WTC11 (cell line): Measurements from ENCODE around the gene PIK3C2G. TPM values are rescaled to one million over a fixed set of nuclear protein-coding genes. Genes with fewer than 3 reads are reported as not detected.

Source experiments
- ATAC-seq: fragments of 200-7000 bp; cut with Tn5 transposase; 2 replicates; pipeline ENCODE4 v1.10.0; 2021; ENCODE audit warnings: mild to moderate bottlenecking, moderate library complexity
- CTCF ChIA-PET: fragments of 300-600 bp; sonication (Branson Sonifier 250); formaldehyde crosslinking; loops from one replicate; lab custom pipeline; 2021; ENCODE audit warnings: antibody characterized with exemption; lab: Charles Lee
- POLR2A ChIA-PET: fragments of 350-600 bp; sonication (Branson Sonifier 250); formaldehyde crosslinking; loops from one replicate; lab custom pipeline; 2021; ENCODE audit warnings: antibody characterized with exemption; lab: Charles Lee
- DNase-seq: peaks from one replicate; pipeline ENCODE4 v3.0.0; 2021; ENCODE audit warnings: low spot score
- H3K27ac Mint-ChIP-seq: 2 replicates; pipeline ENCODE4 v1.8.0; 2021; ENCODE audit warnings: mixed read lengths
- H3K27me3 Mint-ChIP-seq: 2 replicates; pipeline ENCODE4 v1.8.0; 2021; ENCODE audit warnings: low read depth, mild to moderate bottlenecking, moderate library complexity, mixed read lengths
- H3K36me3 Mint-ChIP-seq: 2 replicates; pipeline ENCODE4 v1.8.0; 2021; ENCODE audit warnings: mixed read lengths
- H3K4me1 Mint-ChIP-seq: 2 replicates; pipeline ENCODE4 v1.8.0; 2022; ENCODE audit warnings: mixed read lengths
- H3K4me3 Mint-ChIP-seq: 2 replicates; pipeline ENCODE4 v1.8.0; 2021; ENCODE audit warnings: mild to moderate bottlenecking, moderate library complexity, mixed read lengths
- H3K9me3 Mint-ChIP-seq: 2 replicates; pipeline ENCODE4 v1.8.0; 2021; ENCODE audit warnings: mixed read lengths
- AR ChIP-seq: fragments of 250-450 bp; sonication (Bioruptor Pico); IDR thresholded peaks from 2 replicates; pipeline ENCODE4 v1.9.0; 2021; ENCODE audit warnings: mild to moderate bottlenecking
- ATF3 ChIP-seq: sonication (generic); formaldehyde crosslinking; conservative IDR thresholded peaks from 2 replicates; pipeline ENCODE4 v1.8.1; 2022; ENCODE audit warnings: mild to moderate bottlenecking, missing genetic modification reagents
- CDX4 ChIP-seq: fragments of 250-450 bp; sonication (Bioruptor Pico); IDR thresholded peaks from 2 replicates; pipeline ENCODE4 v1.9.0; 2021; ENCODE audit warnings: moderate library complexity, mild to moderate bottlenecking, inconsistent platforms, borderline replicate concordance
- CREM ChIP-seq: sonication (generic); formaldehyde crosslinking; IDR thresholded peaks from 2 replicates; pipeline ENCODE4 v1.8.1; 2022; ENCODE audit warnings: mild to moderate bottlenecking, missing genetic modification reagents, moderate library complexity
- E2F1 ChIP-seq: sonication (generic); formaldehyde crosslinking; IDR thresholded peaks from 2 replicates; pipeline ENCODE4 v1.8.0; 2022; ENCODE audit warnings: mild to moderate bottlenecking, missing genetic modification reagents
- ELF4 ChIP-seq: sonication (generic); formaldehyde crosslinking; IDR thresholded peaks from 2 replicates; pipeline ENCODE4 v1.8.1; 2022; ENCODE audit warnings: low read depth, mild to moderate bottlenecking, moderate library complexity, missing genetic modification reagents
- ESRRA ChIP-seq: sonication (generic); formaldehyde crosslinking; IDR thresholded peaks from 2 replicates; pipeline ENCODE4 v1.8.1; 2022; ENCODE audit warnings: mild to moderate bottlenecking, missing genetic modification reagents, borderline replicate concordance
- FOXJ3 ChIP-seq: sonication (generic); formaldehyde crosslinking; IDR thresholded peaks from 2 replicates; pipeline ENCODE4 v1.9.0; 2021; ENCODE audit warnings: missing genetic modification reagents, mild to moderate bottlenecking, borderline replicate concordance
- FOXK1 ChIP-seq: sonication (generic); formaldehyde crosslinking; IDR thresholded peaks from 2 replicates; pipeline ENCODE4 v1.8.0; 2022; ENCODE audit warnings: mild to moderate bottlenecking, moderate library complexity, missing genetic modification reagents
- GTF2I ChIP-seq: fragments of 250-450 bp; sonication (Bioruptor Pico); conservative IDR thresholded peaks from 2 replicates; pipeline ENCODE4 v1.4.0; 2021; ENCODE audit warnings: mild to moderate bottlenecking
- JAZF1 ChIP-seq: fragments of 250-450 bp; sonication (Bioruptor Pico); IDR thresholded peaks from 2 replicates; pipeline ENCODE4 v1.9.0; 2021; ENCODE audit warnings: moderate library complexity, mild to moderate bottlenecking, inconsistent platforms
- MXD4 ChIP-seq: fragments of 250-450 bp; sonication (Bioruptor Pico); IDR thresholded peaks from 2 replicates; pipeline ENCODE4 v1.8.0; 2021; ENCODE audit warnings: mild to moderate bottlenecking, moderate library complexity, borderline replicate concordance
- MYBL2 ChIP-seq: sonication (generic); formaldehyde crosslinking; IDR thresholded peaks from 2 replicates; pipeline ENCODE4 v1.8.1; 2023; ENCODE audit warnings: mild to moderate bottlenecking, moderate library complexity, missing genetic modification reagents
- NFYB ChIP-seq: sonication (generic); formaldehyde crosslinking; conservative IDR thresholded peaks from 2 replicates; pipeline ENCODE4 v1.8.0; 2022; ENCODE audit warnings: low read depth, missing genetic modification reagents
- TCF7 ChIP-seq: sonication (generic); formaldehyde crosslinking; IDR thresholded peaks from 2 replicates; pipeline ENCODE4 v1.8.0; 2022; ENCODE audit warnings: mild to moderate bottlenecking, low read depth, missing genetic modification reagents, moderate library complexity
- ZNF425 ChIP-seq: fragments of 250-450 bp; sonication (Bioruptor Pico); conservative IDR thresholded peaks from 2 replicates; pipeline ENCODE4 v1.9.0; 2021; ENCODE audit warnings: mild to moderate bottlenecking
- ZSCAN18 ChIP-seq: fragments of 250-450 bp; sonication (Bioruptor Pico); IDR thresholded peaks from 2 replicates; pipeline ENCODE4 v2.1.2; 2022; ENCODE audit warnings: mild to moderate bottlenecking, moderate library complexity
- total RNA-seq: library from RNA; stranded (reverse); gene quantifications from 3 replicates; pipeline ENCODE4 v1.2.3, GENCODE V29; 2021

The PIK3C2G gene
- total RNA-seq, 1 experiment from 2014 or later: not detected

GRCh38 chr12:18456344-18456743, 195.0 kb downstream of the PIK3C2G start (continued):
- no peak for TF ChIP-seq ELF4 (CRISPR knock-in tag)
- TF ChIP-seq ESRRA (CRISPR knock-in tag): no peak
- TF ChIP-seq AR (CRISPR knock-in tag): no peak
- TF ChIP-seq, all 79 proteins: peak for 0

- DNase-seq: no peak
- Mint-ChIP-seq H3K27ac (no peak overlapping the region), H3K36me3 (peaks cover 6% of the 10 kb centered on the region; the same call in 1 of the 2 replicates), H3K27me3 (no peaks in the 10 kb centered on the region), H3K4me3 (no peak overlapping the region), H3K4me1 (peaks cover 50% of the 10 kb centered on the region), H3K9me3 (peaks cover 6% of the 10 kb centered on the region)
- TF ChIP-seq ZNF425 (no peak), ATF3 (CRISPR knock-in tag) (no peak), MYBL2 (no peak), E2F1 (CRISPR knock-in tag) (no peak), ZSCAN18 (CRISPR knock-in tag) (no peak), NFYB (no peak), AR (CRISPR knock-in tag) (no peak)
- CTCF ChIA-PET: interaction anchor here (1.6 kb wide), 1 partner anchor 26 kb away, joined by 5 read pairs; no protein-coding TSS in a partner anchor
- POLR2A ChIA-PET: no interaction called here
- ATAC-seq: no peak
These were observed 196.0 kb downstream of the PIK3C2G start for GRCh38 chr12:18457362-18457761.

- Mint-ChIP-seq H3K36me3 (no peaks in the 10 kb centered on the region), H3K27ac (no peak overlapping the region), H3K4me3 (no peak overlapping the region), H3K27me3 (no peaks in the 10 kb centered on the region), H3K4me1 (peaks cover 10% of the 10 kb centered on the region), H3K9me3 (no peaks in the 10 kb centered on the region)
- ATAC-seq (no peak), DNase-seq (no peak)
- ChIA-PET POLR2A (interaction anchor here (0.6 kb wide), 2 partner anchors 648 to 1505 kb away, joined by 4 read pairs; no protein-coding TSS in a partner anchor), CTCF (no interaction called here)
- TF ChIP-seq GTF2I (CRISPR knock-in tag) (no peak), MXD4 (no peak), AR (CRISPR knock-in tag) (no peak), CREM (CRISPR knock-in tag) (no peak), FOXJ3 (CRISPR knock-in tag) (no peak), FOXK1 (no peak), TCF7 (no peak), JAZF1 (no peak), ATF3 (CRISPR knock-in tag) (no peak), CDX4 (CRISPR knock-in tag) (no peak)
These were observed 200.4 kb downstream of the PIK3C2G start for GRCh38 chr12:18461758-18462157.
